ENCODE measurements around the gene TK2.

DNA sequence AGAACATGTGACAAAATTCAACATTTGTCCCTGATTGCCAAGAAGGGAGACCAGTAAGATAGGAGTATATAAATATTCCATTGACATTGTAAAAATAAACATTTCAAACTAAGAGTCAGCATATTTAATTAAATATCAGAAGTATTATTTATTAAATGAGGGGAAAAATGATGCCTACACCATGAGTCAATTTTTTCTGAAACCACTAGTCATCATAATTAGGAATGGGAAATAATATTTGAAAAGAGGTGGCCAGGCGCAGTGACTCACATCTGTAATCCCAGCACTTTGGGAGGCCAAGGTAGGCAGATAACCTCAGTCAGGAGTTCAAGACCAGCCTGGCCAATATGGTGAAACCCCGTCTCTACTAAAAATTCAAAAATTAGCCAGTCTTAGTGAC is 18.4 kb upstream of the TK2 start:
- TF ChIP-seq POLR2A (IDR thresholded peaks at IDR 0.05) (no peak), POLR2AphosphoS5 (IDR thresholded peaks at IDR 0.05) (no peak)
- TF ChIP-seq, protein P1, sequence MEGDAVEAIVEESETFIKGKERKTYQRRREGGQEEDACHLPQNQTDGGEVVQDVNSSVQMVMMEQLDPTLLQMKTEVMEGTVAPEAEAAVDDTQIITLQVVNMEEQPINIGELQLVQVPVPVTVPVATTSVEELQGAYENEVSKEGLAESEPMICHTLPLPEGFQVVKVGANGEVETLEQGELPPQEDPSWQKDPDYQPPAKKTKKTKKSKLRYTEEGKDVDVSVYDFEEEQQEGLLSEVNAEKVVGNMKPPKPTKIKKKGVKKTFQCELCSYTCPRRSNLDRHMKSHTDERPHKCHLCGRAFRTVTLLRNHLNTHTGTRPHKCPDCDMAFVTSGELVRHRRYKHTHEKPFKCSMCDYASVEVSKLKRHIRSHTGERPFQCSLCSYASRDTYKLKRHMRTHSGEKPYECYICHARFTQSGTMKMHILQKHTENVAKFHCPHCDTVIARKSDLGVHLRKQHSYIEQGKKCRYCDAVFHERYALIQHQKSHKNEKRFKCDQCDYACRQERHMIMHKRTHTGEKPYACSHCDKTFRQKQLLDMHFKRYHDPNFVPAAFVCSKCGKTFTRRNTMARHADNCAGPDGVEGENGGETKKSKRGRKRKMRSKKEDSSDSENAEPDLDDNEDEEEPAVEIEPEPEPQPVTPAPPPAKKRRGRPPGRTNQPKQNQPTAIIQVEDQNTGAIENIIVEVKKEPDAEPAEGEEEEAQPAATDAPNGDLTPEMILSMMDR (IDR thresholded peaks at IDR 0.05) = no peak
